Posterior vena cava (tissue), 2 donors: Measurements from ENCODE around the gene GTF2F2. TPM values are rescaled to one million over a fixed set of nuclear protein-coding genes. Genes with fewer than 3 reads are reported as not detected.

Experiments used
- DNase-seq: peaks from one replicate; pipeline ENCODE4 v3.0.0-alpha.2; 2020; ENCODE audit warnings: low spot score
- intact Hi-C, 2 donors: fragments of 100-400 bp; cut with DNase I; formaldehyde crosslinking; loops; one replicate each; pipeline versions ENCODE4 v1.14.1 to v1.14.2; 2022 to 2023
- long read RNA-seq, 2 donors: library from polyadenylated mRNA; unstranded; transcript quantifications; one replicate each; pipeline ENCODE4 v2.0.0, GENCODE V29; 2020 to 2021
- total RNA-seq, 2 donors: library from RNA; stranded (reverse); fragmentation: NEBNext Ultra II Directional; extraction: Animal tissue kit (Norgen Biotek cat#: 25700); gene quantifications; one replicate each; pipeline ENCODE4 v1.2.1, GENCODE V29; 2021
- donor health status: DM: yes; HTN: yes; CAD: no.
- donor health status: DM: yes; HTN: yes; CAD: no.

The GTF2F2 gene, protein sequence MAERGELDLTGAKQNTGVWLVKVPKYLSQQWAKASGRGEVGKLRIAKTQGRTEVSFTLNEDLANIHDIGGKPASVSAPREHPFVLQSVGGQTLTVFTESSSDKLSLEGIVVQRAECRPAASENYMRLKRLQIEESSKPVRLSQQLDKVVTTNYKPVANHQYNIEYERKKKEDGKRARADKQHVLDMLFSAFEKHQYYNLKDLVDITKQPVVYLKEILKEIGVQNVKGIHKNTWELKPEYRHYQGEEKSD
- total RNA-seq = 10 to 100 TPM; 13.0 to 15.9 TPM
- long read RNA-seq, donor 1, transcript GTF2F2-201 (8 exons, 2,239 nt) = major isoform, 6 of 7 reads
- long read RNA-seq, donor 1, partial matches to known transcripts = 1 of 7 reads
- long read RNA-seq, donor 1, other reads (novel, unspliced or antisense) = 0 of 7 reads
- long read RNA-seq, donor 2, transcript GTF2F2-201 (8 exons, 2,239 nt) = major isoform, 21 of 26 reads
- long read RNA-seq, donor 2, partial matches to known transcripts = 4 of 26 reads
- long read RNA-seq, donor 2, other reads (novel, unspliced or antisense) = 1 of 26 reads

DNA sequence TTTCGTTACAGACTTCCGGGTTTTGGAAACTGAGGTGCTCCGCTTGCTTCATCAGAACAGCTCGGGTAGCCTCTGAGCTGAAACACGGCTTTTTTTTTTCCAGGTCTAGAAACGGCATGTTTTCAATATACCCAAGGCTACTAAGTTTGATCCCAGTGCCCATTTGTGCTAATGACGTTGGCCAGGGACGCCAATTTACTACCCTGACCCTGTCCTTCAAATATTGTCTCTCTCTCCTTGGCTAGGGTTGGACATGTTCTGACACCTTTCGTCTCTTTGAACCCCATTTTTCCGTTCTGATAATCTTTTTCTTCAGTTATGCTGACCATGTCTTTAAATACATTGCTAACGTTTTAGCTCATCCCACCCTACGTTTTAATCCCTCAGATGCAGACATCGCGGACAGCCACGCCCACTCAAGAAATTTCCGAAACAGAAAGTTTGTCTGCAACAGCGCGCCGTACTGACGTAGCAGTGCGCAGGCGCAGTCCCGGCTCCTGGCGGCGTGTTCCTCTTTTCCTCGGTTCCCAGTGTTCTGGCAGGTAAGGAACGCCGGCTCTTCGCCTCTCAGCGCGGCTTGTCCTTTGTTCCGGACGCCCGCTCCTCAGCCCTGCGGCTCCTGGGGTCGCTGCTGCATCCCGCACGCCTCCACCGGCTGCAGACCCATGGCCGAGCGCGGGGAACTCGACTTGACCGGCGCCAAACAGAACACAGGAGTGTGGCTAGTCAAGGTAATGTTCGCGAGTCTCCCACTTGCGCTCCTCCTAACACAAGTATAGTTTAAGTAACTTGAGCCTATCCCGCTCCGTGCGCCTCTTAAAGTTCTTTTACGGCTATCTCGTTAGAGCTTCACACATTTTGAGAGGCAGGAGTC lies at the start of gene GTF2F2:
Gene GTF2F2 (plus strand): TSS at position 520 of the 874 bp plus-strand sequence. CDS start 146 bp downstream, at position 666.
- intact Hi-C loops = no loop called here
- DNase-seq = peak; percentile 97

- DNase-seq = no peak
- intact Hi-C loops = no loop called here
Observed at GRCh38 chr13:45073809-45074208, 46.5 kb upstream of the GTF2F2 start.

- intact Hi-C loops = no loop called here
- DNase-seq = no peak
Observed at GRCh38 chr13:45074721-45075120, 45.6 kb upstream of the GTF2F2 start.

DNA sequence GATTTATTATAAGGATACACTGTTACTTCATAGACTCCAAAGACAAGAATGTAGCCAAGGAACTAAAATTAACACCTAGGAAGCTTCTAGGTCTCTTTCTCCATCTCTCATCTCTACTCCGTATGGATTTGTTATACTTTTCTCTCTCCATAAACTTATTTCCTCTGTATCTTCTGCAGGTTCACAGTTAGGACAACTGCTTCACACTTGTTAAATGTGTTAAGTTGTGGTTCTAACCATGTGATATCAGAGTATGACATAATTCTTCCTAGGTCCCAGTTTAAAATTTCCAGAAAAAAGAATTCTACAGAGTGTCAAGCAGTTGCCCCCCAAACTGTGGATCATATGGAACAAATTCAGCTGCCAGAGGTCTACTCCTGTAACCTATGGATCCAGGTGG lies 42.3 kb upstream of the GTF2F2 start:
- no peak for DNase-seq
- intact Hi-C loops = no loop called here

DNA sequence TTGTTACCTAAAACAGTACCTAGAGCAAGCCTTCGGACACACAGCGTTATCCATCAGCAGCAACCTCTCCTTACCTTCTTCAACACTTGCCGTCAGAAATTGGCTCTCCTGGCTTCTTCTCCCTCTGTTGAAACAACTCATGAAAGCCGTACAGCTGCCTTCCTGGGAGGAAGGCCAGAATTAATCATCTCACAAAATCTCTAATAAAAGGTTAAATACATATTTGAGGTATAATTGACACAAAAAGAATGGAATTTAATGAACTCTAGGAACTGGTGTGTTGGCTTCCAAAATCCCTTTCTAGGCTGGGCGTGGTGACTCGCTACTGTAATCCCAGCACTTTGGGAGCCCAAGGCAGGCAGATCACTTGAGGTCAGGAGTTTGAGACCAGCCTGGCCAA lies 37.3 kb upstream of the GTF2F2 start:
- no peak for DNase-seq
- intact Hi-C loops = no loop called here

- DNase-seq = no peak
- intact Hi-C loops = no loop called here
Observed at GRCh38 chr13:45084515-45084914, 35.8 kb upstream of the GTF2F2 start.

DNA sequence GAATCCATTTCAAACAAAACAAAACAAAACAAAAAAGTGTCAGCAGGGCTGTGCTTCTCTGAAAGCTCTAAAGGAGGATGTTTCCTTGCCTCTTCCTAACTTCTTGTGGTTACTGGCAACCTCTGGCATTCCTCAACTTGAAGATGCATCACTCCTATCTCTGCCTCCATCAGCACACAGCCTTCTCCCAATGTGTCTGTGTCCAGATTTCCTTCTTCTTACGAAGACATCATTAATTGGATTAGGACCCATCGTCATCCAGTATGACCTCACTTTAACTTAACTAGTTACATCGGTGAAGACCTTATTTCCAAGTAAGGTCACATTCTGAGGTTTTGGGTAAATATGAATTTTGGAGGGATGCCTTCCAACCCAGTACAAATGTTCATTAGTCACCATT lies 33.8 kb upstream of the GTF2F2 start:
- no peak for DNase-seq
- intact Hi-C loops = no loop called here

DNA sequence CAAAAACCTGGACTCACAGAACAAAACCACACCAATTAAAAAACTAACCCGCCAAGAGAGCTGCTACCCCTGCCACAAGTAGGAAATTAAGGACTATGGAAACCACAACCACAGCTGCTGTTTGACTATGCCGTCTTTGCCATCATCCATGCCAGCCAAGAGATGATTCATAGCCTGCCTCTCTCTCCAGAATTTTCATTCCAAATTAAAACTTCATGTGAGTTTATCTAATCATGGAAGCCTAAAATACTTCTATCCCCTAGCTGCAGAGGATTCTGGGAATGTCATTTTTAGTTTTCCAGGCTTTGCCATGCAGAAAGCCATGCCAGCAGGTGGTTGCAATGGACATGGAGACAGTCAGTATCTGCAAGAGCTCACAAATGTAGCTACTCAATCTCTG lies 27.6 kb upstream of the GTF2F2 start:
- no peak for DNase-seq
- intact Hi-C loops = no loop called here

DNA sequence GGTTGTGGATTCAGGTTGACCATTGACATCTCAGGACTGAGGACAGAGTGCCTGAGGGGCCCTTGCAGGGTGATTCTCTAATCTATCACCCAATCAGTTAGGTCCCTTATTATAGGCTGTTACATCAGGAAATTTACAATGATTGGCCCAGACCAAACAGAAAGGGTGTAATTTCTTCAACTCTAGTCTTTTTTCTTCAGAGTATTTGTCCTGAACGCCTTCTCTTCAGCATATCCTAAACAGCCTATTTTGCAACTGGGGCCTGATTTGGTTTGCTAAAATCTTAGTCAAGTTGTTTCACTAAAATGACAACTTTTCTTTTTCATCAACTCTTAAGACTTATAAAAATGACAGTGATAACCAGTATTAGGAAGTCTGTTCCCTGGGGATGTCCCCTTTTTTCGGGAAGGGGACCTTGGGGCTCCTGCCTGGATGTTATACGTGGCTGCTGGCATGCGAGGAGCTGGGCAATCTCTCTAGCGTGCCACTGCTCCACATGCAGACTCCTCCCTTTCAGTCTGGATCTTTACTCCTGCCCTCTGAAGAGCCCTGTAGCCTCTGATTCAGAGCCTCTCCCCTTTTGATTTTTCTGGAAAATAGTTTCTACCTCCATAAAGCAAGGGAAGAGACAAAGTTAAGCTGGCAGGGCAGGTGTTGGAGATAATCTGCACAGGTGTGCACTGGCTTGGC lies 19.6 kb upstream of the GTF2F2 start:
- intact Hi-C loops = no loop called here
- no peak for DNase-seq

- intact Hi-C loops = no loop called here
- no peak for DNase-seq
Observed at GRCh38 chr13:45101327-45102018, 18.8 kb upstream of the GTF2F2 start.

GRCh38 chr13:45102136-45102507 lies 18.2 kb upstream of the GTF2F2 start:
- intact Hi-C loops = no loop called here
- DNase-seq = no peak

DNA sequence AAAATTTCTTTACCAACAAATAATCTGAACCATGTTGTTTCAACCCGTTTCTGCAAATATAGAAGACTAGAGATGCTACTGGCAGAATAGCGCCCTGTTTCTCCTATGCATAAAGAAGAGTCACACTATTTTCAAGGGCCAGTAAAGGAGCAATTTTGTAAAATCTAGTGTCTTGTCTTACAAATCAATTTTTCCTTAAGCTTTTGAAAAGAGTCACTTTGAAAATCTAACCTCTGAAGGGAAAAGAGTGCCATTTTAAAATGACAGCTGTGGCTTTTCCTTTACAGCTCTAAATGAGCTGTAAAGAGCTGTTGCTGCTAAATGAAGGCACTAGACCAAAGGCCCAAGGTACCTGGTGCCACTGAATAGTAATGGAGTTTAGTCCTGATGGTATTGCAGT lies 16.9 kb upstream of the GTF2F2 start:
- DNase-seq = no peak
- intact Hi-C loops = no loop called here

- no peak for DNase-seq
- intact Hi-C loops = no loop called here
Observed at GRCh38 chr13:45104261-45104660, 16.0 kb upstream of the GTF2F2 start.

GRCh38 chr13:45105895-45106294 lies 14.4 kb upstream of the GTF2F2 start:
- intact Hi-C loops = no loop called here
- DNase-seq = no peak

- intact Hi-C loops = no loop called here
Observed at GRCh38 chr13:45107539-45107938, 12.8 kb upstream of the GTF2F2 start.

GRCh38 chr13:45108716-45109101 lies 11.6 kb upstream of the GTF2F2 start:
- intact Hi-C loops = no loop called here
- no peak for DNase-seq

More at GRCh38 chr13:45107539-45107938, 12.8 kb upstream of the GTF2F2 start:
- DNase-seq = no peak

GRCh38 chr13:45109102-45109720 lies 11.1 kb upstream of the GTF2F2 start:
- no peak for DNase-seq
- intact Hi-C loops = no loop called here
